Chondrocyte (in vitro differentiated cells): ENCODE results near the gene MAP3K5. TPM values are rescaled to one million over a fixed set of nuclear protein-coding genes. Genes with fewer than 3 reads are reported as not detected.

Experiments used
- DNase-seq: peaks from one replicate; pipeline ENCODE4 v3.0.0; 2021; ENCODE audit warnings: mixed read lengths, low spot score
- H3K27ac Mint-ChIP-seq: one replicate; pipeline ENCODE4 v1.8.0; 2021; ENCODE audit warnings: mild to moderate bottlenecking, moderate library complexity, mixed read lengths; ENCODE audit not compliant: unreplicated experiment
- H3K27me3 Mint-ChIP-seq: 2 replicates; pipeline ENCODE4 v1.8.0; 2021; ENCODE audit warnings: low read depth, mixed read lengths
- H3K36me3 Mint-ChIP-seq: 2 replicates; pipeline ENCODE4 v1.8.0; 2021; ENCODE audit warnings: low read depth, mixed read lengths
- H3K4me1 Mint-ChIP-seq: 2 replicates; pipeline ENCODE4 v1.8.0; 2021; ENCODE audit warnings: low read depth, mild to moderate bottlenecking, mixed read lengths
- H3K4me3 Mint-ChIP-seq: one replicate; pipeline ENCODE4 v1.8.0; 2021; ENCODE audit warnings: mild to moderate bottlenecking, moderate library complexity, mixed read lengths; ENCODE audit not compliant: unreplicated experiment
- H3K9me3 Mint-ChIP-seq: 2 replicates; pipeline ENCODE4 v1.8.0; 2021; ENCODE audit warnings: low read depth, mixed read lengths
- CTCF ChIP-seq: fragments of 200-600 bp; sonication (generic); IDR thresholded peaks from 2 replicates; pipeline ENCODE4 v1.5.0; 2021; ENCODE audit warnings: antibody characterized with exemption, mild to moderate bottlenecking, moderate library complexity
- total RNA-seq: library from RNA; stranded (reverse); gene quantifications from 3 replicates; pipeline ENCODE4 v1.2.1, GENCODE V29; 2021

MAP3K5 gene
- total RNA-seq, 1 donor from 2014 or later: 4.6 TPM

GRCh38 chr6:136535880-136536650 lies 256.2 kb downstream of the MAP3K5 start:
- no peak overlapping the region for H3K27ac Mint-ChIP-seq
- DNase-seq: no peak
- peaks cover 22% of the 10 kb centered on the region for H3K27me3 Mint-ChIP-seq
- H3K4me3 Mint-ChIP-seq: no peak overlapping the region
- H3K36me3 Mint-ChIP-seq: no peaks in the 10 kb centered on the region
- H3K4me1 Mint-ChIP-seq: peaks cover 5% of the 10 kb centered on the region
- TF ChIP-seq CTCF: no peak
- H3K9me3 Mint-ChIP-seq: no peaks in the 10 kb centered on the region

GRCh38 chr6:136535017-136535765 lies 257.1 kb downstream of the MAP3K5 start:
- no peaks in the 10 kb centered on the region for H3K36me3 Mint-ChIP-seq
- TF ChIP-seq CTCF: no peak
- H3K27ac Mint-ChIP-seq: no peak overlapping the region
- no peaks in the 10 kb centered on the region for H3K9me3 Mint-ChIP-seq
- DNase-seq: no peak
- H3K4me1 Mint-ChIP-seq: peaks cover 4% of the 10 kb centered on the region
- H3K27me3 Mint-ChIP-seq: peaks cover 22% of the 10 kb centered on the region
- no peak overlapping the region for H3K4me3 Mint-ChIP-seq

- DNase-seq: no peak
- H3K36me3 Mint-ChIP-seq: no peaks in the 10 kb centered on the region
- H3K9me3 Mint-ChIP-seq: no peaks in the 10 kb centered on the region
- peaks cover 18% of the 10 kb centered on the region for H3K27me3 Mint-ChIP-seq
- H3K27ac Mint-ChIP-seq: no peak overlapping the region
- H3K4me3 Mint-ChIP-seq: no peak overlapping the region
- no peak for TF ChIP-seq CTCF
- no peaks in the 10 kb centered on the region for H3K4me1 Mint-ChIP-seq
Observed at GRCh38 chr6:136534268-136534667, 258.0 kb downstream of the MAP3K5 start.

GRCh38 chr6:136533487-136533886 lies 258.8 kb downstream of the MAP3K5 start:
- Mint-ChIP-seq H3K27me3 (peaks cover 18% of the 10 kb centered on the region), H3K9me3 (no peaks in the 10 kb centered on the region), H3K4me1 (no peaks in the 10 kb centered on the region), H3K36me3 (no peaks in the 10 kb centered on the region), H3K4me3 (no peak overlapping the region), H3K27ac (no peak overlapping the region)
- no peak for TF ChIP-seq CTCF
- no peak for DNase-seq

- Mint-ChIP-seq H3K9me3 (no peaks in the 10 kb centered on the region), H3K4me1 (no peaks in the 10 kb centered on the region), H3K4me3 (no peak overlapping the region), H3K27ac (no peak overlapping the region), H3K36me3 (no peaks in the 10 kb centered on the region), H3K27me3 (peaks cover 18% of the 10 kb centered on the region)
- DNase-seq: no peak
- no peak for TF ChIP-seq CTCF
Observed at GRCh38 chr6:136532030-136532429, 260.2 kb downstream of the MAP3K5 start.
